ENCODE measurements around the gene MRPS5.

MRPS5 gene

GRCh38 chr2:95158891-95159619 lies 37.4 kb upstream of the MRPS5 start:
- Mint-ChIP-seq H3K27me3 (ENCODE audit: low read depth) (no peaks in the 10 kb centered on the region), H3K36me3 (ENCODE audit: low read depth) (peaks cover 40% of the 10 kb centered on the region), H3K4me1 (peaks cover 1% of the 10 kb centered on the region), H3K27ac (peak overlapping the region in 1 of 3 experiments; percentile 63), H3K9me3 (peaks cover 21% of the 10 kb centered on the region), H3K4me3 (peak overlapping the region; percentile 90)
- TF ChIP-seq, protein P1, sequence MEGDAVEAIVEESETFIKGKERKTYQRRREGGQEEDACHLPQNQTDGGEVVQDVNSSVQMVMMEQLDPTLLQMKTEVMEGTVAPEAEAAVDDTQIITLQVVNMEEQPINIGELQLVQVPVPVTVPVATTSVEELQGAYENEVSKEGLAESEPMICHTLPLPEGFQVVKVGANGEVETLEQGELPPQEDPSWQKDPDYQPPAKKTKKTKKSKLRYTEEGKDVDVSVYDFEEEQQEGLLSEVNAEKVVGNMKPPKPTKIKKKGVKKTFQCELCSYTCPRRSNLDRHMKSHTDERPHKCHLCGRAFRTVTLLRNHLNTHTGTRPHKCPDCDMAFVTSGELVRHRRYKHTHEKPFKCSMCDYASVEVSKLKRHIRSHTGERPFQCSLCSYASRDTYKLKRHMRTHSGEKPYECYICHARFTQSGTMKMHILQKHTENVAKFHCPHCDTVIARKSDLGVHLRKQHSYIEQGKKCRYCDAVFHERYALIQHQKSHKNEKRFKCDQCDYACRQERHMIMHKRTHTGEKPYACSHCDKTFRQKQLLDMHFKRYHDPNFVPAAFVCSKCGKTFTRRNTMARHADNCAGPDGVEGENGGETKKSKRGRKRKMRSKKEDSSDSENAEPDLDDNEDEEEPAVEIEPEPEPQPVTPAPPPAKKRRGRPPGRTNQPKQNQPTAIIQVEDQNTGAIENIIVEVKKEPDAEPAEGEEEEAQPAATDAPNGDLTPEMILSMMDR (IDR thresholded peaks at IDR 0.05; ENCODE audit: unreplicated experiment in 3 of 3), result no peak

DNA sequence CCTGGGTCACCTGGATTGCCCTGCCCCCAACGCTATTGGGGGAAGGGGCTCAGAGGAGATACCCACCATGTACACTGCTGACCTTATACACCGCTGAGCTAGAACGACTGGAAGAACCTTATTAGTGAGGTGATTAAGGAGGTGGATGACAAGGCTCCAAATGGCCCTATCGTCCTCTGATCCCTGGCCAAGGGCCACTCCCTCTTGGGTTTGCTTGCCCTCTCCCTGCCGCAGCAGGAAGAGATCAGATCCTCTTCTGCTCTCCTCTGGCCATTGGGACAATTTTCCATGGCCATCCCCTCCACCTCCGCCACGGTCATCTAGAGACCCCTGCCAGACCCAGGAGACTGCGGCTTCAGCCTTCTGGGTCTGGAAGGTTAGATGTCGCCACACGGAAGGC lies 36.8 kb upstream of the MRPS5 start:
- Mint-ChIP-seq H3K4me3 (peak overlapping the region; percentile 90), H3K27me3 (ENCODE audit: low read depth) (no peaks in the 10 kb centered on the region), H3K9me3 (peaks cover 24% of the 10 kb centered on the region), H3K4me1 (no peaks in the 10 kb centered on the region), H3K27ac (peak overlapping the region in 1 of 3 experiments; percentile 9), H3K36me3 (ENCODE audit: low read depth) (peaks cover 46% of the 10 kb centered on the region)
- TF ChIP-seq, protein P1 (IDR thresholded peaks at IDR 0.05; ENCODE audit: unreplicated experiment in 3 of 3), result no peak

DNA sequence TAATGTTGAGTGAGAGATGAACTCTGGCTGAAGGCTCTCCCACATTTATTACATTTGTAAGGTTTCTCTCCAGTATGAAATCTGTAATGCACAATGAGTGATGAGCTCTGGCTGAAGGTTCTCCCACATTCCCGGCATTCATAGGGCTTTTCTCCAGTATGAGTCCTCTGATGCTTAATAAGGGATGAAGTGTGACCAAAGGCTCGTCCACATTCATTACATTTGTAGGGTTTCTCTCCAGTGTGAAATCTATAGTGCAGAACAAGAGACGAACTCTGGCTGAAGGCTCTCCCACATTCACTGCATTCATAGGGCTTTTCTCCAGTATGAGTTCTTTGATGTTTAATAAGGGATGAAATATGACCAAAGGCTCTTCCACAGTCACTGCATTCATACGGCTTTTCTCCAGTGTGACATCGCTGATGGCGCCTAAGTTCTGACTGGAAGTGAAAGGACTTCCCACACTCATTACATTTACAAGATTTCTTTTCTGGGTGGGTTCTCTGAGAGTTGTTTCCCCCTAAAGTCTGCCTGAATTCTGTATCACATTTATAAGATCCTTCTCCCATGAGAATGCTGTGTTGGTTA lies 27.9 kb upstream of the MRPS5 start:
- H3K36me3 Mint-ChIP-seq (ENCODE audit: low read depth), result peaks cover 100% of the 10 kb centered on the region
- no peaks in the 10 kb centered on the region for H3K27me3 Mint-ChIP-seq (ENCODE audit: low read depth)
- TF ChIP-seq, protein P1 (IDR thresholded peaks at IDR 0.05; ENCODE audit: unreplicated experiment in 3 of 3), result no peak
- H3K4me3 Mint-ChIP-seq, result no peak overlapping the region
- H3K4me1 Mint-ChIP-seq, result no peaks in the 10 kb centered on the region
- peaks cover 87% of the 10 kb centered on the region for H3K9me3 Mint-ChIP-seq
- H3K27ac Mint-ChIP-seq, result no peak overlapping the region

DNA sequence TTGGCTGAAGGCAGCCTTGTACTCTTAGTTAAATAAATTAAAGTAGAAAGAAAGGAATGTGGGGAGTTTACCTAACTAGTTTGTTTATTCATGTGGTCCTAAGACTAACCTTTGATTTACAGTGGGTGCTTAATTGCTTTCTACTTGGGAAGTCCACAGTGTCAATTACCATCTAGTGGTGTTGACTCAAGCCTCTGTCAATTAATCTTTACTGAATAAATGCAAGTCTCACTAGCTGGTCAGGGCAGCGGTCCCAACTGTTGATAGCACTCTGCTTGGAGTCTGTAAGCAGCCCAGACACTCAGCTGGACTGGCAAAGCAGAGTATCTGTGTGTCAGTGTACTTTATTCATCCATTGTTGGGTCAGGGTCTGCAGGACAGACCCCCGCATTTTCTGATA lies 22.2 kb upstream of the MRPS5 start:
- peaks cover 96% of the 10 kb centered on the region for H3K36me3 Mint-ChIP-seq (ENCODE audit: low read depth)
- no peaks in the 10 kb centered on the region for H3K4me1 Mint-ChIP-seq
- no peak overlapping the region for H3K27ac Mint-ChIP-seq
- H3K27me3 Mint-ChIP-seq (ENCODE audit: low read depth), result no peaks in the 10 kb centered on the region
- TF ChIP-seq, protein P1 (IDR thresholded peaks at IDR 0.05; ENCODE audit: unreplicated experiment in 3 of 3), result no peak
- H3K9me3 Mint-ChIP-seq, result peaks cover 82% of the 10 kb centered on the region
- no peak overlapping the region for H3K4me3 Mint-ChIP-seq

GRCh38 chr2:95138702-95139101 lies 17.1 kb upstream of the MRPS5 start:
- TF ChIP-seq, protein P1 (IDR thresholded peaks at IDR 0.05; ENCODE audit: unreplicated experiment in 3 of 3), result no peak
- Mint-ChIP-seq H3K9me3 (peaks cover 73% of the 10 kb centered on the region), H3K27me3 (ENCODE audit: low read depth) (no peaks in the 10 kb centered on the region), H3K36me3 (ENCODE audit: low read depth) (peaks cover 85% of the 10 kb centered on the region), H3K27ac (no peak overlapping the region), H3K4me3 (no peak overlapping the region), H3K4me1 (no peaks in the 10 kb centered on the region)

GRCh38 chr2:95122197-95122551 lies 566 bp upstream of the MRPS5 start:
- Mint-ChIP-seq H3K27ac (peak overlapping the region; percentile 98 to 100 (median 99)), H3K9me3 (no peaks in the 10 kb centered on the region), H3K4me3 (peak overlapping the region; percentile 97 to 99 (median 98)), H3K27me3 (ENCODE audit: low read depth) (no peaks in the 10 kb centered on the region), H3K36me3 (ENCODE audit: low read depth) (peaks cover 17% of the 10 kb centered on the region), H3K4me1 (peaks cover 18% of the 10 kb centered on the region)
- TF ChIP-seq, protein P1 (IDR thresholded peaks at IDR 0.05; ENCODE audit: unreplicated experiment in 3 of 3), result no peak

Measured in nephron (organoid).